GM12878 (cell line): Measurements from ENCODE around the gene WFS1. TPM values are rescaled to one million over a fixed set of nuclear protein-coding genes. Genes with fewer than 3 reads are reported as not detected.

ENCODE experiments used
- ATAC-seq: fragments of 200-7000 bp; cut with Tn5 transposase; 3 replicates; pipeline ENCODE4 v1.9.1; 2020; ENCODE audit warnings: mild to moderate bottlenecking, moderate library complexity
- BruUV-seq: library from RNA; stranded (reverse); fragments of 400-500 nt; replicated peaks from 2 replicates; lab custom pipeline; 2021; lab: Mats Ljungman, UMichigan
- CTCF ChIA-PET: fragments of 300-600 bp; sonication (Branson Sonifier 250); formaldehyde crosslinking; extraction: SDS; loops from one replicate; lab custom pipeline; 2021; ENCODE audit warnings: inconsistent platforms; lab: Yijun Ruan, JAX
- POLR2A ChIA-PET: fragments of 350-600 bp; formaldehyde crosslinking; extraction: SDS; loops from one replicate; lab custom pipeline; 2021; ENCODE audit warnings: inconsistent platforms; lab: Charles Lee
- RAD21 ChIA-PET: fragments of 300-600 bp; sonication (Branson Sonifier 250); formaldehyde crosslinking; loops from one replicate; lab custom pipeline; 2023; ENCODE audit warnings: antibody characterized with exemption; ENCODE audit not compliant: unreplicated experiment; lab: Charles Lee
- SMC1A ChIA-PET: fragments of 300-600 bp; sonication (Branson Sonifier 250); formaldehyde crosslinking; loops from one replicate; lab custom pipeline; 2023; ENCODE audit not compliant: unreplicated experiment, uncharacterized antibody; lab: Charles Lee
- DNase-seq: peaks from one replicate; pipeline ENCODE4 v3.0.0-alpha.2; 2011; ENCODE audit warnings: low read depth, low spot score
- FAIRE-seq: peaks from 3 replicates; lab custom pipeline; 2011; peaks lifted over from hg19 to GRCh38; lab: Jason Lieb, UNC
- H2AFZ ChIP-seq: 2 replicates; pipeline ENCODE4 v1.6.0; 2011; ENCODE audit warnings: low read depth, low read length, control low read depth; ENCODE audit not compliant: control insufficient read depth
- H3K27ac ChIP-seq: 2 replicates; pipeline ENCODE4 v1.5.1; 2011; ENCODE audit warnings: control low read depth; ENCODE audit not compliant: control insufficient read depth, insufficient read depth
- H3K27me3 ChIP-seq, 2 experiments: replicated peaks in 1 of 2; 2 replicates each; pipeline versions ENCODE4 v1.6.0 to v1.6.1; 2011; ENCODE audit warnings: low read length in 1 of 2; ENCODE audit not compliant: control insufficient read depth in 2 of 2, insufficient read depth in 2 of 2
- H3K36me3 ChIP-seq, 2 experiments: 2 replicates each; pipeline ENCODE4 v1.5.1; 2011; ENCODE audit warnings: low read length in 1 of 2; ENCODE audit not compliant: control insufficient read depth in 2 of 2, insufficient read depth in 2 of 2
- H3K4me1 ChIP-seq: 2 replicates; pipeline ENCODE4 v1.6.1; 2011; ENCODE audit warnings: mild to moderate bottlenecking, low read length, moderate library complexity, mixed read lengths; ENCODE audit not compliant: control insufficient read depth, insufficient read depth
- H3K4me2 ChIP-seq: 2 replicates; pipeline ENCODE4 v1.6.0; 2011; ENCODE audit warnings: control low read depth; ENCODE audit not compliant: control insufficient read depth, insufficient read depth
- H3K4me3 ChIP-seq: fragments of 200-600 bp; sonication (generic); 2 replicates; pipeline ENCODE4 v1.5.1; 2016
- H3K79me2 ChIP-seq: 2 replicates; pipeline ENCODE4 v1.6.0; 2011; ENCODE audit warnings: low read length; ENCODE audit not compliant: control insufficient read depth, insufficient read depth
- H3K9ac ChIP-seq: 2 replicates; pipeline ENCODE4 v1.8.0; 2011; ENCODE audit warnings: low read length, control low read depth, mixed read lengths; ENCODE audit not compliant: control insufficient read depth, insufficient read depth
- H3K9me3 ChIP-seq: replicated peaks from 3 replicates; pipeline ENCODE4 v1.5.1; 2011; ENCODE audit warnings: mild to moderate bottlenecking, low read length; ENCODE audit not compliant: control insufficient read depth, insufficient read depth
- H4K20me1 ChIP-seq: 2 replicates; pipeline ENCODE4 v1.6.0; 2011; ENCODE audit not compliant: control insufficient read depth, insufficient read depth
- ASH2L ChIP-seq: fragments of 300-600, 200-600 bp; sonication (generic); IDR thresholded peaks from 2 replicates; pipeline ENCODE4 v1.6.1; 2017; ENCODE audit warnings: low read depth, mild to moderate bottlenecking, borderline replicate concordance
- KDM1A ChIP-seq: fragments of 200-600 bp; sonication (generic); IDR thresholded peaks from 2 replicates; pipeline ENCODE4 v1.6.1; 2016; ENCODE audit warnings: borderline replicate concordance
- MXI1 ChIP-seq: fragments of 150-350 bp; IDR thresholded peaks from 2 replicates; pipeline ENCODE4 v1.6.1; 2011; ENCODE audit warnings: low read depth, mild to moderate bottlenecking, inconsistent platforms, low read length, improper control_type of control experiment
- NR2C2 ChIP-seq: IDR thresholded peaks from 2 replicates; pipeline ENCODE4 v1.6.1; 2011; ENCODE audit warnings: borderline replicate concordance, low read depth; ENCODE audit not compliant: control insufficient read depth, insufficient read length
- RBBP5 ChIP-seq: fragments of 200-600 bp; sonication (generic); conservative IDR thresholded peaks from 2 replicates; pipeline ENCODE4 v1.6.1; 2016
- RFX5 ChIP-seq: IDR thresholded peaks from 2 replicates; pipeline ENCODE4 v1.6.1; 2011; ENCODE audit warnings: low read depth, low read length, improper control_type of control experiment
- SMC3 ChIP-seq: IDR thresholded peaks from 2 replicates; pipeline ENCODE4 v1.6.1; 2011; ENCODE audit warnings: low read length, improper control_type of control experiment, borderline replicate concordance
- ZBTB4 ChIP-seq: fragments of 450-650 bp; formaldehyde crosslinking; IDR thresholded peaks from 2 replicates; pipeline ENCODE4 v1.4.0; 2022; ENCODE audit warnings: mild to moderate bottlenecking, moderate library complexity
- ZSCAN29 ChIP-seq: fragments of 450-650 bp; IDR thresholded peaks from 2 replicates; pipeline ENCODE4 v1.6.1; 2017; ENCODE audit warnings: mild to moderate bottlenecking, moderate library complexity
- WGBS: methylation state at CpG from one replicate; pipeline ENCODE4 v1.1.6; 2016; ENCODE audit warnings: low lambda C conversion rate; ENCODE audit not compliant: insufficient replicate concordance, insufficient coverage; ENCODE audit errors: missing lambda C conversion rate; 5-methylcytosine and 5-hydroxymethylcytosine counted together
- in situ Hi-C: fragments of 300-500 bp; cut with MboI; formaldehyde crosslinking; loops from 9 replicates; pipeline ENCODE4 v1.14.3; 2018; ENCODE audit warnings: mixed read lengths
- intact Hi-C: fragments of 100-400 bp; cut with micrococcal nuclease; formaldehyde crosslinking; loops from one replicate; pipeline ENCODE4 v1.14.2; 2022; ENCODE audit not compliant: unreplicated experiment
- polyA plus RNA-seq, 11 experiments: library from polyadenylated mRNA; depleted of rRNA in 4 of 11; unstranded in 6 of 11; stranded (reverse) in 5 of 11; fragments of >200 nt; fragmentation: Nextera tagmentation in 4 of 11; fragmentation: Illumina TruSeq in 1 of 11; extraction: Ambion mirVana in 4 of 11; extraction: Trizol in 1 of 11; gene quantifications; 1 replicate in 1 of 11; 2 replicates in 10 of 11; pipeline versions ENCODE4 v1.2.1 to v1.2.3, GENCODE V29; 2011 to 2016; ENCODE audit warnings: inconsistent platforms in 2 of 11, missing spikeins in 2 of 11, low read depth in 1 of 11
- total RNA-seq, 4 experiments: library from RNA; depleted of rRNA in 3 of 4; stranded (reverse); fragments of >200 nt in 3 of 4; fragmentation: Illumina TruSeq in 1 of 4; extraction: Trizol in 1 of 4; gene quantifications; 2 replicates each; pipeline versions ENCODE4 v1.2.1 to v1.2.3, GENCODE V29; 2013 to 2021
- TF ChIP-seq, protein P1 (sequence below): fragments of 450-650 bp; IDR thresholded peaks from 2 replicates; pipeline ENCODE4 v1.6.1; 2017; ENCODE audit warnings: mild to moderate bottlenecking, moderate library complexity

WFS1 gene
- total and polyA plus RNA-seq, 10 of the 15 experiments (the other 5 are each of a cell fraction or from before 2014, with no cell fraction given): 0.31 to 4.7 (median 2.0) TPM

DNA sequence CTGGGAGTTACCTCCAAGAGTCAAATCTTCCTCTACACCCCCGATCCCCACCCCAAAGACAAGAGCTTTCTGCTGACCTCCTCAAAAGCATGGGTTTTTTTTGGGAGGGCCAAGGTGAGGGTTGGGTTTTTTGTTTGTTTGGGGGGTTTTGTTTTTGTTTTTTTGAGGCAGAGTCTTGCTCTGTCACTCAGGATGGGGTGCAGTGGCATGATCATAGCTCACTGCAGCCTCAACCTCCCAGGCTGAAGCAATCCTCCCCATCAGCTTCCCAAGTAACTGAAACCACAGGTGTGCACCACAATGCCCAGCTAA is 18.7 kb upstream of the WFS1 start:
- ChIA-PET POLR2A (interaction anchor here (0.9 kb wide), 1 partner anchor 76 kb away, joined by 4 read pairs; no protein-coding TSS in a partner anchor), RAD21 (interaction anchor here (0.7 to 11.6 kb wide), 15 partner anchors 9 to 253 kb away, joined by 3 to 222 read pairs (median 10); partner anchors contain the start of gene JAKMIP1)
- Histone ChIP-seq H3K4me2 (no peak overlapping the region), H3K9ac (no peak overlapping the region), H3K79me2 (no peaks in the 10 kb centered on the region), H3K9me3 (no peaks in the 10 kb centered on the region; the same call in 2 of the 3 replicates), H4K20me1 (no peaks in the 10 kb centered on the region), H2AFZ (no peak overlapping the region), H3K36me3 (no peaks in the 10 kb centered on the region), H3K27me3 (peaks cover 0 to 3% of the 10 kb centered on the region in 2 experiments; a peak in 2 of 4 replicates)
- no peak for FAIRE-seq
- intact Hi-C loops: loop anchor here (1.0 to 5.0 kb wide), 5 partner anchors 70 to 296 kb away; no protein-coding TSS in a partner anchor
- DNase-seq: no peak
- no peak; the same call in 2 of the 3 replicates for ATAC-seq
- WGBS: 0% methylated on average over 1 of the region's 1 CpG
- TF ChIP-seq KDM1A (no peak), ZBTB4 (no peak), NR2C2 (no peak), ZSCAN29 (no peak), ASH2L (no peak), RBBP5 (no peak), MXI1 (no peak), RFX5 (no peak), SMC3 (no peak)
- TF ChIP-seq, protein P1, sequence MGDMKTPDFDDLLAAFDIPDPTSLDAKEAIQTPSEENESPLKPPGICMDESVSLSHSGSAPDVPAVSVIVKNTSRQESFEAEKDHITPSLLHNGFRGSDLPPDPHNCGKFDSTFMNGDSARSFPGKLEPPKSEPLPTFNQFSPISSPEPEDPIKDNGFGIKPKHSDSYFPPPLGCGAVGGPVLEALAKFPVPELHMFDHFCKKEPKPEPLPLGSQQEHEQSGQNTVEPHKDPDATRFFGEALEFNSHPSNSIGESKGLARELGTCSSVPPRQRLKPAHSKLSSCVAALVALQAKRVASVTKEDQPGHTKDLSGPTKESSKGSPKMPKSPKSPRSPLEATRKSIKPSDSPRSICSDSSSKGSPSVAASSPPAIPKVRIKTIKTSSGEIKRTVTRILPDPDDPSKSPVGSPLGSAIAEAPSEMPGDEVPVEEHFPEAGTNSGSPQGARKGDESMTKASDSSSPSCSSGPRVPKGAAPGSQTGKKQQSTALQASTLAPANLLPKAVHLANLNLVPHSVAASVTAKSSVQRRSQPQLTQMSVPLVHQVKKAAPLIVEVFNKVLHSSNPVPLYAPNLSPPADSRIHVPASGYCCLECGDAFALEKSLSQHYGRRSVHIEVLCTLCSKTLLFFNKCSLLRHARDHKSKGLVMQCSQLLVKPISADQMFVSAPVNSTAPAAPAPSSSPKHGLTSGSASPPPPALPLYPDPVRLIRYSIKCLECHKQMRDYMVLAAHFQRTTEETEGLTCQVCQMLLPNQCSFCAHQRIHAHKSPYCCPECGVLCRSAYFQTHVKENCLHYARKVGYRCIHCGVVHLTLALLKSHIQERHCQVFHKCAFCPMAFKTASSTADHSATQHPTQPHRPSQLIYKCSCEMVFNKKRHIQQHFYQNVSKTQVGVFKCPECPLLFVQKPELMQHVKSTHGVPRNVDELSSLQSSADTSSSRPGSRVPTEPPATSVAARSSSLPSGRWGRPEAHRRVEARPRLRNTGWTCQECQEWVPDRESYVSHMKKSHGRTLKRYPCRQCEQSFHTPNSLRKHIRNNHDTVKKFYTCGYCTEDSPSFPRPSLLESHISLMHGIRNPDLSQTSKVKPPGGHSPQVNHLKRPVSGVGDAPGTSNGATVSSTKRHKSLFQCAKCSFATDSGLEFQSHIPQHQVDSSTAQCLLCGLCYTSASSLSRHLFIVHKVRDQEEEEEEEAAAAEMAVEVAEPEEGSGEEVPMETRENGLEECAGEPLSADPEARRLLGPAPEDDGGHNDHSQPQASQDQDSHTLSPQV: no peak
- TF ChIP-seq, all 136 proteins: peak for 0
- BruUV-seq: no TSS peak
- Histone ChIP-seq H3K4me3 (no peak overlapping the region), H3K27ac (no peak overlapping the region), H3K4me1 (no peaks in the 10 kb centered on the region)
- in situ Hi-C loops: loop anchor here (5.0 kb wide), 2 partner anchors 76 to 296 kb away; no protein-coding TSS in a partner anchor
- CTCF ChIA-PET: interaction anchor here (0.7 to 8.9 kb wide), 44 partner anchors 11 to 366 kb away, joined by 3 to 469 read pairs (median 5); partner anchors contain the start of genes JAKMIP1 and WFS1
- SMC1A ChIA-PET: interaction anchor here (0.6 to 7.8 kb wide), 30 partner anchors 13 to 252 kb away, joined by 3 to 137 read pairs (median 5); partner anchors contain the start of gene JAKMIP1
